HTERT RPE-1 (cell line): Measurements from ENCODE around the gene ZNF382.

Experiments
- in situ Hi-C: fragments of 300-500 bp; cut with MboI; formaldehyde crosslinking; loops from 4 replicates; pipeline ENCODE4 v1.14.3; 2020; ENCODE audit warnings: low sequenced_read_pairs

ZNF382 gene

GRCh38 chr19:36674201-36674600 is 69.1 kb downstream of the ZNF382 start:
- in situ Hi-C loops: no loop called here

- in situ Hi-C loops: no loop called here
Observed at GRCh38 chr19:36679455-36679854, 74.3 kb downstream of the ZNF382 start.
